GM21526 (cell line): ENCODE results near the gene SH2D5.

ENCODE experiments used
- ATAC-seq: cut with Tn5 transposase; IDR thresholded peaks from one replicate; pipeline ENCODE4 v1.9.1; 2021; ENCODE audit warnings: moderate library complexity; ENCODE audit not compliant: unreplicated experiment, low FRiP score

SH2D5 gene

GRCh38 chr1:20732588-20733359 lies at the start of gene SH2D5:
Gene SH2D5 (minus strand): TSS chr1:20732703. CDS start chr1:20728044, 4,659 bp downstream.
- ATAC-seq: no peak

- no peak for ATAC-seq
Measured at GRCh38 chr1:20775700-20776099, 43.2 kb upstream of the SH2D5 start.

DNA sequence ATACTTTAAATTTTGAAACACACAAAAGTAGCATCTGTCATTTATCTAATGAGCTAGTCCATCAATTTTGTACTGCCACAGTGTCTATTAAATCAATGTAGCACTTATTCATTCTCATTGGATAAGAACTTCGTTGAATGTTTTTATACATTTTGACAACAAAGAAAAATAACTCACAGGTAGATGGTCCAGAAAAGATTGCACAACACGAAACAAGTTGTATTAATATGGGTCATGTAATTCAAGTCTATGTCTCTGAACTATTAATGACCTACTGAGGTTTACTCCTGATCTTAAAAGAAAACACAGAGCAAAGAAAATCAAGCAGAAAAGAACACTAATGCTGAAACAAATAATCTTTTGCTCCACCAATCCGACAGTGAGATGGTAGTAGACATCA lies 39.3 kb upstream of the SH2D5 start:
- no peak for ATAC-seq

DNA sequence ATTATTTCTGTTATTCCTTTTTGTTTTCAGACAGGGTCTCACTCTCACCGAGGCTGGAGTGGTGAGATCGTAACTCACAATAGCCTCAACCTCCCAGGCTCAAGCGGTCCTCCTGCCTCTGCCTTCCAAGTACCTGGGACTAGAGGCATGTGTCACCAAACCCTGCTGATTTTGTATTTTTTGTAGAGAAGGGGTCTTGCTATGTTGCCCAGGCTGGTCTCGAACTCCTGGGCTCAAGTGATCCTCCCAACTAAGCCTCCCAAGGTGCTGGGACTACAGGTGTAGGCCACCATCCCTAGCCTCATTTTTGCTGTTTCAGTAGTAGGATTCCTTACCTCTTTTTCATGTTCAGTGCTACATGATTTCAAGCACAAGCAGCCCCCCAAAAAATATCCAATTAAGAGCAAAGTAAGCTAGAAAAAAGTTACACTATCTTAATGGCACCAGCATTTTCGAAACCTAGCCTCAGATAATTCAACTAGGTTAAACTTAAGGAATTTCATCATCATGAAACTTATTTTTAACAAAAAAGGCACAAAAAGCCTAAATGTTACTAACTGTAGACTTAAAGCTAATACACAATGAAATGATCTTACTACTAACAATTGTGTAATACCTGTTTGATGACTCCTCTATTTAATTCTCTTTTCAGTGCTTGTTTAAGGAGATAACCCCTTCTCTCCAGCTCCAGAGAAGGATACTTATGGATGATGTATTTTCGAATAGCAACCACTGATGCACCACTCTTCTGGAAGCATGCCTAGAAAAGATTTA lies 38.0 kb upstream of the SH2D5 start:
- no peak for ATAC-seq

- ATAC-seq: no peak
Measured at GRCh38 chr1:20767271-20767670, 34.8 kb upstream of the SH2D5 start.

DNA sequence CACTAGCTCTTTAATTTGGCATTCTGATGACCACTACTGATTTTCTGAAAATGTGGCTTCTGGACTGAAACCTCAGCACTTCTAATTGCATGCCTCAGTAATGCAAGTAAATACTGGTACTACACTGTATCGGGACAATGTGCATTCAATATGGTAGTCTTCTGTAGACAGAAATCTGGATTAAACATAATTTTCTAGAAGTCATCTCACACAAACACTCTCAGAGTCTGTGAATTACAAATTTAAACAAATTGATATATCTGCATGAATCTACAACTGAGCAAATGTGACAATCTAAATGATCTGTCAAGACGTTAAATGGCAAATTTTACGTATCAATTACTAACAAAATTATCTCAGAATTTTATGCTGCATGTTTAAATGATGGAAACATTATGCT lies 30.9 kb upstream of the SH2D5 start:
- ATAC-seq: no peak

DNA sequence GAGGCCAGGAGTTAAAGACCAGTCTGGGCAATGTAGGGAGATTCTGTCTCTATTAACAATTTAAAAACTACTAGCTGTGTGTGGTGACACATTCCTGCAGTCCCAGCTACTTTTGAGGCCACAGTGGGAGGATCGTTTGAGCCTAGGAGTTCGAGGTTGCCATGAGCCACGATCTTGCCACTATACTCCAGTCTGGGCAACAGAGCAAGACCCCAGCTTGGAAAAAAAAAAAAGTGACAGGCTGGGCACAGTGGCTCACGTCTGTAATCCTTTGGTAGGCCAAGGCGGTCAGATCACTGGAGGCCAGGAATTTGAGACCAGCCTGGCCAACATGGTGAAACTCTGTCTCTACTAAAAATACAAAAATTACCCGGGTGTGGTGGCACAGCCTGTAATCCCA lies 27.8 kb upstream of the SH2D5 start:
- no peak for ATAC-seq

DNA sequence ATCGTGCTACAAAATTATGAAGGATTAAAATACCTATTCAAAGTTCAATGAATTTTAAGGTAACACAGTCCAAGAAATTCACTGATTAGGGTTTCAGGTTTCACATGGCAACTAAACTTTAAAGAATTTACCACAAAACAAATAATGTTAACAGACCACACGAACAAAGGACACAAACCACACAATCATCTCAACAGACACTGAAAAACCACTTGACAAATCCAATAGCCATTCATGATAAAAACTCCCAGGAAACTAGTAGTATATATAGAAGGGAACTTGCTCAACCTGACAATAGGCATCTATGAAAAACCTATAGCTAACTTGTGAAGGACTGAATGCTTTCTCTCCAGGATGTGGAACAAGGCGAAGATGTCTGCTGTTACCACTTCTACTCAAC lies 21.1 kb upstream of the SH2D5 start:
- ATAC-seq: no peak

DNA sequence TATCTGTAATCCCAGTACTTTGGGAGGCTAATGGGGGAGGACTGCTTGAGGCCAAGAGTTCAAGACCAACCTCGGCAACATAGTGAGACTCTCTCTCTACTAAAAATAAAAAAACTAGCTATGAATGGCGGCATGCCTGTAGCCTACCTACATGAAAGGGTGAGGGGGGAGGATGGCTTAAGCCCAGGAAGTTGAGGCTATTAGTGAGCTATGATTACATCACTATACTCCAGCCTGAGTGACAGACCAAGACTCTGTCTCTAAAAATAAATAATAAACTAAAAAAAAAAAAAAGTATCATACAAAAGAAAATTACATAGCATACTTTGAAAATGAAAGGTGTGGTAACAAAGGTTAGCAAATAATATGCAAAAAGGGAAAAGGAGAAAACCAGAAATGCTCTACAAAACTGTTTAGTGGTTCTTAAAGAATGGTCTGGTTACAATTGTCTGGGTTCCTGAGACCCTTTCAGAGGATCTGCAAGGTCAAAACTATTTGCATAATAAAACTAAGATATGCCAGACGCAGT lies 19.0 kb upstream of the SH2D5 start:
- no peak for ATAC-seq

DNA sequence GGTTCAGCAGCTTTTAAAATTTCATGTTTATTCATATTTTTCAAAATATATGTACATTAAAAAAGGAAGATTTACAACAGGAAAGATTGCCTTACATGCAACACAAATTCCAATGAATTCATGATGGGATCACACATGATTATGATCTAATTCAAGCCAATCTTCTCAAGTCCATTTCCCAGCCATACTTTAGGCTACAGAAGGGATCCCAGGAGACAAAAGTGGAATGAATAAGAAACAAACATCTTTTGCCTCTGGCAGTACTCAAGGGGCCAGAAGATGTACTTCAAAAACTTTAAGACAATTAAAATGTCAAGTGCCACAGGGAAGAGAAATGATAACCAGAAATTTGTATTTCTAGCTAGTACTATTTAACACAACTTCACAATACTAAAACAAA lies 10.2 kb upstream of the SH2D5 start:
- no peak for ATAC-seq

DNA sequence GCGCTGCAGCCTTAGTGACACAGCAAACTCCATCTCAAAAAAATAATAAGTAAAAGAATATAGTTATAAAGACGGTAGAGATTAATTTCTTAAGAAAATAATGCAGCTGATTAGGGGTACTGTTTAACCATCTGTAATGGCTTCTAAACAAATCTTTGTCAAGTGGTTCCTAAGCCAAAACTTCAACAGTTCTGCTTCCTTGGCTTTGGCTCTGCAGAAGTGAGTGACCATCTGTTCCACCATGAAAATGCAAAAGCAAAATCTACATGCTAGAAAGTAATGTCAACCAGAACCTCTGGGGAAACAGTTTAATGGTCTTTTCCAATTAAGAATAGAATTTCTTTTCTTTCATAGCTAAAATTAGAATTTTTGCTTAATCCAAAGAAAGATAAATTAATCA lies 8.3 kb upstream of the SH2D5 start:
- ATAC-seq: no peak

- no peak for ATAC-seq
Measured at GRCh38 chr1:20739225-20739624, 6.7 kb upstream of the SH2D5 start.

DNA sequence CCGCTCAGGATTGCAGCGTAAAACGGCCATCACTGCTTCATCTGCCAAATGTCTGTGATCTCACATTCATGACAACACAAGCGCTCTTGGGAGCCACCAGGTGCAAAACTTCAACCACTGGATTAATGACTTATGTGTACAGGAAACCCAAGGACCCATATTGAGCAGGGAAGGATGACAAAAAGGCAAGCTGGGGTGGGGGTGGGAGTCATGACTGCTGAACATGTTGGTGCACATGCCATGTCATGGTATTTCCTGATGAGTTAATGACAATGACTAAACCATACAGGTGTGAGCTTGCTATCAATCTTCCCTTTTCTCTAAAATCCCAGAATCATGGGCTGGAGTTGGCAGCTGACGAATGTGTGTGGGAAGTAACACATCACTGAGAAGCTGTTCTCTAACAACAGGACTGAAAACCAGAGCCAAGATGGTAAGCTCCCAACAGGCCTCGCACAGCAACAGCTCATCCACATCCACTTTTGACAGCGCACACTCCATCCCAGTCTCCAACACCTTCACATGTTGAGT lies 3.1 kb upstream of the SH2D5 start:
- no peak for ATAC-seq

DNA sequence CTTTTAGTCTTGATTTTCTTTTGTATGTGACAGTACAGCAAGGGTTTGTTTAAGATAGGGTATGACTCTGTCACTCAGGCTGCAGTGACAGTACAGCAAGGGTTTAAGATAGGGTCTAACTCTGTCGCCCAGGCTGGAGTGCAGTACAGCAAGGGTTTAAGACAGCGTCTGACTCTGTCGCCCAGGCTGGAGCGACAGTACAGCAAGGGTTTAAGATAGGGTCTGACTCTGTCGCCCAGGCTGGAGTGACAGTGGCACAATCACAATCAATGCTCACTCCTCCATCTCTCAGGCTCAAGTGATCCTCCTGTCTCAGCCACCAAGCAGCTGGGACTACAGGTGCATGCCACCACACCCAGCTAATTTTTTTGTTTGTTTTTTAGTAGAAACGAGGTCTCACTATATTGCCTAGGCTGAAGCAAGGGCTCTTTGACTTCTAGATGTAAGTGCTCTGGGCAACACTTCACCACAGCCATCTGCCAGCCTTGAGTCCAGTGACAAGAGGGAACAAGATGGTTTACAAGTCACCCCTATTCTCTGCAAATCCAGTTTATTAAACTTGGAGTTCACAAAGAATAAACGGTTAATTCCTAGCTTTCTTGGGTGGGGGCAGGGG lies 965 bp upstream of the SH2D5 start:
- no peak for ATAC-seq

DNA sequence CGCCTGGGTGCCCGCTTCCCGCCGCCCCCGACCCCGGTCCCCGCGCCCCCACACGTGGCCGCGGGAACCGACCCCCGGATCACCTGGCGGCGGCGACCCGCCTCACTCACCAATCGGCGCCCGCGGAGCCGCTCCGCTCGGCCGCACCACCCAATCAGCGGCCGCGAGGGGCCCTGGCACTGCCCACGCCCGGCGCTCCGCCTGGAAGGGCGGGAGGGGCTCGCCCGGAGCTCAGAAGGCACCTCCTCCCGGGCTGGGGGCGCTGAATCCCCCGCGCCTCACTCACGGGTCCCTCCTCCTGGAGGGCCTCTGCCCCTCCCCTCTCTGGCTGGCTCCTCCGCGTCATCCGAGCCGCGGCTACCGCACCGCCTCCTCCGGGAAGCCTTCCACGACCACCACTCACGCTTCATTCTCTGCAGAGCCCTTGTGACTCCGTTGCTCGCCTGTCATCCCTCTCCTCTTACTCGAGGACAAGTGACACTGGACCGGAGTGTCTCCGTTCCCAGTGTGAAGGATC lies 374 bp downstream of the SH2D5 start:
- no peak for ATAC-seq

- ATAC-seq: no peak
Measured at GRCh38 chr1:20731057-20731991, 1.2 kb downstream of the SH2D5 start.

DNA sequence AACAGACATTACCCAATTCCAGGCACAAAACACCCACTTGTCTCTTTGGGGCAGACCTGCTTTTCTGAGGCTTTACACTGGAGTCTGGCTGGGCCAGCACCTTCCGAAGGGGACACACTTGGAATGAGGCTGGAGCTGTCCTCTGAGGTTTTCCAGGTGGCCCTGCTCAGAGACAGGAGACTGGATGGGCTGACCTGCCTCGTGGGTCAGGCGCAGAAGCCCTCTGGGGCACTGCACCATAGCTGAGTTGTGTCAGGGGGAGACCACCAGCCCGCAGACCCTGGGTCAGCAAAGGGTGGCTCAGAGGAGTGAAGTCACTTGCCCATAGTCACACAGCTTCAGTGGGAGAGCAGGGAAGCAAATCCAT lies 1.8 kb downstream of the SH2D5 start:
- ATAC-seq: no peak

- no peak for ATAC-seq
Measured at GRCh38 chr1:20729990-20730689, 2.4 kb downstream of the SH2D5 start.
